BJ (cell line): Measurements from ENCODE around the gene LDHAL6B. TPM values are rescaled to one million over a fixed set of nuclear protein-coding genes. Genes with fewer than 3 reads are reported as not detected.

Experiments used
- CTCF ChIA-PET: fragments of 350-600 bp; formaldehyde crosslinking; extraction: SDS; loops from one replicate; lab custom pipeline; 2021; ENCODE audit warnings: antibody characterized with exemption, inconsistent platforms; lab: Yijun Ruan, JAX
- POLR2A ChIA-PET: fragments of 300-600 bp; sonication (Branson Sonifier 250); formaldehyde crosslinking; extraction: SDS; loops from one replicate; lab custom pipeline; 2021; ENCODE audit warnings: antibody characterized with exemption; lab: Charles Lee
- DNase-seq: peaks from one replicate; pipeline ENCODE4 v3.0.0-alpha.2; 2011; ENCODE audit warnings: low read depth
- H3K27me3 ChIP-seq: 2 replicates; pipeline ENCODE4 v1.6.0; 2011; ENCODE audit warnings: low read length; ENCODE audit not compliant: control insufficient read depth, insufficient read depth
- H3K36me3 ChIP-seq: 2 replicates; pipeline ENCODE4 v1.5.1; 2011; ENCODE audit warnings: low read length; ENCODE audit not compliant: control insufficient read depth, insufficient read depth
- H3K4me3 ChIP-seq: 2 replicates; pipeline ENCODE4 v1.5.1; 2011; ENCODE audit warnings: low read depth, mild to moderate bottlenecking, control low read depth, low read length
- polyA plus RNA-seq: library from polyadenylated mRNA; depleted of rRNA; stranded (reverse); fragments of >200 nt; gene quantifications from 2 replicates; pipeline ENCODE4 v1.2.3, GENCODE V29; 2011
- TF ChIP-seq, protein P1 (sequence below): IDR thresholded peaks from 2 replicates; pipeline ENCODE4 v1.5.1; 2011; ENCODE audit warnings: low read depth, mild to moderate bottlenecking, control low read depth, inconsistent platforms, low read length, moderate library complexity; ENCODE audit not compliant: insufficient read depth

LDHAL6B gene
- polyA plus RNA-seq, 1 experiment, result not detected

GRCh38 chr15:59240036-59240435 is 33.4 kb downstream of the LDHAL6B start:
- Histone ChIP-seq H3K36me3 (no peaks in the 10 kb centered on the region), H3K27me3 (no peaks in the 10 kb centered on the region), H3K4me3 (no peak overlapping the region)
- no peak for DNase-seq
- ChIA-PET CTCF (no interaction called here), POLR2A (no interaction called here)
- TF ChIP-seq, protein P1, sequence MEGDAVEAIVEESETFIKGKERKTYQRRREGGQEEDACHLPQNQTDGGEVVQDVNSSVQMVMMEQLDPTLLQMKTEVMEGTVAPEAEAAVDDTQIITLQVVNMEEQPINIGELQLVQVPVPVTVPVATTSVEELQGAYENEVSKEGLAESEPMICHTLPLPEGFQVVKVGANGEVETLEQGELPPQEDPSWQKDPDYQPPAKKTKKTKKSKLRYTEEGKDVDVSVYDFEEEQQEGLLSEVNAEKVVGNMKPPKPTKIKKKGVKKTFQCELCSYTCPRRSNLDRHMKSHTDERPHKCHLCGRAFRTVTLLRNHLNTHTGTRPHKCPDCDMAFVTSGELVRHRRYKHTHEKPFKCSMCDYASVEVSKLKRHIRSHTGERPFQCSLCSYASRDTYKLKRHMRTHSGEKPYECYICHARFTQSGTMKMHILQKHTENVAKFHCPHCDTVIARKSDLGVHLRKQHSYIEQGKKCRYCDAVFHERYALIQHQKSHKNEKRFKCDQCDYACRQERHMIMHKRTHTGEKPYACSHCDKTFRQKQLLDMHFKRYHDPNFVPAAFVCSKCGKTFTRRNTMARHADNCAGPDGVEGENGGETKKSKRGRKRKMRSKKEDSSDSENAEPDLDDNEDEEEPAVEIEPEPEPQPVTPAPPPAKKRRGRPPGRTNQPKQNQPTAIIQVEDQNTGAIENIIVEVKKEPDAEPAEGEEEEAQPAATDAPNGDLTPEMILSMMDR, result no peak

DNA sequence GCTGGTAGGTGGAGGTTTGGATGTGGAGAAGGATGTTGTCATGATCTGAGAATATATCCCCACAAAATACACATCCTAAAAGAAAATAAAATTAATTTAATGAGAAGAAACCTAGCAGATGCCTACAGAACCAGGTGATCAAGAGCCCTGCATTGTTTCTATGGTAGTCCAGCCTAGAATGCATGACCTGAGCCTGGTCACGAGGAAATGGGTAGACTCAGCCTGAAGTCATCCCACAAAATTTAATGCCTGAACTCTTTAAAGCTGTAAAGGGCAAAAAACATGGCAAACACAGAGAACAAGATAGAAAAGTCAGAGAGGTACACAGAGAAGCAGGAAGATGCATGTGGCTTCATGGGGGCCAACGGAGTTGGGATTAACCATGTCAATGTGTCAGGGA is 36.0 kb downstream of the LDHAL6B start:
- Histone ChIP-seq H3K36me3 (no peaks in the 10 kb centered on the region), H3K27me3 (no peaks in the 10 kb centered on the region), H3K4me3 (no peak overlapping the region)
- POLR2A ChIA-PET, result no interaction called here
- no peak for DNase-seq
- TF ChIP-seq, protein P1, result no peak
- CTCF ChIA-PET, result no interaction called here

DNA sequence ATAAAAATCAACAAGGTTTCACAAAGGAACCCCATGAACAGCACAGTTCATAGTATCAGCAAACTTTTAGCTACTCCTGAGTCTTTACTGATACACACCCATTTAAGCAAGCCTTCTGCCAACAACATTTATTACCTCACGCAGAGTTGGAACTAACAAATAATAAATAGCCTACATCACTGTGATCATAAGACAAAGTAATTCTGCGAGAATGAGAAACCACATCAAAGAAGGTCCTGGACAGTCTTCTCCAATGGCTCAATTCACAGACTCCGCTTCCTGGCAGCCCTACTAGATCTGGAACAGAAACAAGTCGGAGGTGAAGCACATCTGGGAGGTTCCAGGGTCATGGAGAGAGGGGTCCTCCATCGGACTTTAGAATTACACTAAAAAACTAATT is 37.0 kb downstream of the LDHAL6B start:
- DNase-seq, result no peak
- CTCF ChIA-PET, result interaction anchor here (0.9 to 1.3 kb wide), 2 partner anchors 9 to 11 kb away, joined by 3 to 4 read pairs; no protein-coding TSS in a partner anchor
- H3K36me3 ChIP-seq, result no peaks in the 10 kb centered on the region
- TF ChIP-seq, protein P1, result no peak
- no peaks in the 10 kb centered on the region for H3K27me3 ChIP-seq
- POLR2A ChIA-PET, result no interaction called here
- H3K4me3 ChIP-seq, result no peak overlapping the region

DNA sequence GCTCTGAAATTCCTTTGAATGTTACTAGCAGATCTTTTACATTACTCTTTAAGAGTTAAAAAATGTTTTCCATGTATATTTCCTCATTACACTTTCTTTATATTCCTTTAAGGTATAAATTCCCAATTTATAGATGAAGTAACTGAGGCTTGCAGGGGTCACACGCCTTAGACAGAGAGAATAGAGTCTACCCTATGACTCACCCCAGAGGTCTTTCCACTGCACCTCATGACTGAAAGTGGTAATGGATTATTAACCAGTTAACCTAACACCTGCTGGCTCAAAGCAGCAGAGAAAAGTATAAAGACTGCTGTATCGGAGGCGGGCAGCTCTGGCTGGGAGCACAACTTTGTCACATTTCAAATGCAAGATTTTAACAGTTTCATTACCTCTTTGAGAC is 37.7 kb downstream of the LDHAL6B start:
- POLR2A ChIA-PET, result no interaction called here
- TF ChIP-seq, protein P1, result no peak
- CTCF ChIA-PET, result interaction anchor here (0.9 to 1.3 kb wide), 2 partner anchors 10 to 12 kb away, joined by 3 to 4 read pairs; no protein-coding TSS in a partner anchor
- no peak for DNase-seq
- Histone ChIP-seq H3K4me3 (no peak overlapping the region), H3K27me3 (no peaks in the 10 kb centered on the region), H3K36me3 (no peaks in the 10 kb centered on the region)

GRCh38 chr15:59245559-59245958 is 38.9 kb downstream of the LDHAL6B start:
- H3K36me3 ChIP-seq, result peaks cover 2% of the 10 kb centered on the region
- no peak for DNase-seq
- H3K4me3 ChIP-seq, result no peak overlapping the region
- no peaks in the 10 kb centered on the region for H3K27me3 ChIP-seq
- CTCF ChIA-PET, result interaction anchor here (0.6 to 3.5 kb wide), 5 partner anchors 12 to 248 kb away, joined by 3 to 17 read pairs (median 6); no protein-coding TSS in a partner anchor
- TF ChIP-seq, protein P1, result no peak
- POLR2A ChIA-PET, result no interaction called here
